ENCODE data around the gene BTAF1.

BTAF1 gene

DNA sequence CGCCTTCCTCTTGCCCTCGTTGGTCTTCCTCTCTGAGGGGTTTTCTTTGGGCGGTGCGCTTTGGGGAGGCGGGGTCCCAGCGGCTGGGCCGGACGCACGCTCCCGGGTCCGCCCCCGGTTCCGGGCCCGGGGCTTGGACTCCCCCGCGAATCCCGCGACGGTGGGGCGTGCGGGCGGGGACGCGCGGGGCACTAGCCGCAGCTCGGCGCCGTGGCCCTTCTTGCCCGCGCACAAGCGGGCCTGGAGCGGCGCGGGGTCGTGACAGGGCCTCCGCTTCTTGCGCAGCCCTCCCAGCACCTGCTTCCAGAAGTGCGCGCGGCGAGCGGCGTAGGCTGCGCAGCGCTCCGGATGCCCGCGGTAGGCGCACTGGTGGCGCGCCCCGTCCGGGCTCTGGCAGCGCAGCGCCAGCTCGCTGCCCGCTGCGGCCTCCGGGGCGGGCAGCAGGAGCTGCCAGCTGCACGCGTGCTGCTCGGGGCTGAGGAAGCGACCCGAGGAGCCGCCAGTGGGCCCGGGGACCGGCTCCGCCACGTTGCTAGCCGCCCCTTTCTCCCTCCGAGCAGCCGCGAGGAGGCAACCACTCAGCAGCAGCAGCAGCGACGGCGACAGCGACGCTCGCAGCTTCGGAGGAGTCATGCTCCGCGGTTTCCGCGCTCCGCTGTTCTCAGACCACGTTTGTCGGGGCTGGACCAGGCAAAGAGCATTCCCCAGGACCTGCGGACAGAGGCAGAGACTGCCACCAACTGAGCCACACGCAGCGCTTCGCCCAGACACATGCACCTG is 15.0 kb upstream of the BTAF1 start:
- peak; percentile 61 to 68 for DNase-seq

GRCh38 chr10:91909117-91909677 is 14.4 kb upstream of the BTAF1 start, which contains the start of gene FGFBP3:
TSS of gene FGFBP3 (minus strand) at chr10:91909486. CDS start at chr10:91908969, 517 bp downstream.
- peak; percentile 26 to 30 for DNase-seq

GRCh38 chr10:91910467-91910866 is 13.1 kb upstream of the BTAF1 start:
- no peak for DNase-seq

- DNase-seq, result no peak
These were observed 3.9 kb upstream of the BTAF1 start for GRCh38 chr10:91919651-91920050.

DNA sequence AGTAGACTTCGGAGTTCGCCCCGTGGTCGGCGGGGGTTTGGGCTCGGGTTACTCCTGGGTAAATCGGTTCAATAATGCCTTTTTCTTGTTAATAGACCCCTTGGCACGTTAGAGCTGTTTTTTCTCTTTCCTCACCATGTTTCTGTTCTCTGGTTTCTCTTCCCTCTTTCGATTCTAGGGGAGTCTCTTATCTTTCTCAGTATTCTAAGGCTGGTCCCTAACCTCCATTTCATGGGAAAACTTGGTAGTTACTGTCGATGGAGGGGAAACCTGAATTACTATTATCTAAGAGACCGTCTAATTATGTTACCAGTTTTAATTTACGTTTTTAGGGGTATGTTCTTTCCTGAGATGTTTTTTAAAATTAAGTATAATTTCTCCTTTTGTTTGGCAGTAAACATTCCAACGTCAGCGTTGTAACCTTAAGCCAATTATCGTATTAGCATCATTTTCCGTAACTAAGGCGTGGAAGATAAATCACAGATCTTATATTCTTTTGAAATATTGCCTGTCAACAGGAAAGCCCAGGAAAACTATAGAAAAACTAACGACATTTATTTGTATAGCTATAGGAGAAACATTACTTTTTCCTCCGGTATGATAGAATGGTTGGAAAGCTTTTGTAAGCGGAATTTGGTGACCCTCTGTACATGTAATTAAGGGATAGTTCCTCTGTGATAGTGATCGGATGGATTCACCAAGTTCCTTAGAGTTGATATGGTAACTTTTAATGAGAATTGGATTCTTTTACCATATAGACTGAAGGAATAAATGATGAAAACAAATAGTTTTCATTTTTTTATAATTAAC is 847 bp downstream of the BTAF1 start:
- DNase-seq, result no peak

DNA sequence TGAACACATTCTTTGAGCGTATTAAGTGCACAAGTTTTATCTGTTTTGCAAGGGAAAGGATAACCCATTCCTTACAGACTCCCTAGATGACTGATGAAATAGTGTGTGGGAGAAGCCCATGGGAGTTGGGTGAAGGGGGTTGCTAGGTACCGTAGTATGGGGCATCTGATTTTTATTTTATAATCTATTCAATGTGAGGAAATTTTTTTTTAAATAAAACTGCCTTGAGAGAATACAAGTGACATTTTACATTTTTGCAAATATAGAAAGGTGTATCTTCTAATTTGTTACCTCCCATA is 1.4 kb downstream of the BTAF1 start:
- no peak for DNase-seq

DNA sequence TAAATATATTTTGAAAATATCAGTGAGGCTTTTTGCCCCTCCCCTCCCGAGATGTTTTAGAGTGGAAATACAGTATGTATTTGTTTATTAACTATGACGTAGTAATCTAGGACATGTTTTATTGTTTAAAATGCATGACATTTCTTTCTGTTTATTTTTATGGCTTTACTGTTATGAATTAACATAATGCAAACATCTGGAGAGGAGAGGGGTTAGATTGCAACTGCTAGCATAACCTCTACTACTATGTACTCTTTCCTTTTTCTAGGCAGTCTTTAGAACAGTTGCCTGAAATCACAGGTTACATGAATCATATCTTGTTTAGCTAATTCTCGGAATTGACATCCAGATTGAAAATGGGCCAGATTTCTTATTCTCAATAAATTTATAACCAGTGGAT is 7.4 kb downstream of the BTAF1 start:
- DNase-seq, result no peak

DNA sequence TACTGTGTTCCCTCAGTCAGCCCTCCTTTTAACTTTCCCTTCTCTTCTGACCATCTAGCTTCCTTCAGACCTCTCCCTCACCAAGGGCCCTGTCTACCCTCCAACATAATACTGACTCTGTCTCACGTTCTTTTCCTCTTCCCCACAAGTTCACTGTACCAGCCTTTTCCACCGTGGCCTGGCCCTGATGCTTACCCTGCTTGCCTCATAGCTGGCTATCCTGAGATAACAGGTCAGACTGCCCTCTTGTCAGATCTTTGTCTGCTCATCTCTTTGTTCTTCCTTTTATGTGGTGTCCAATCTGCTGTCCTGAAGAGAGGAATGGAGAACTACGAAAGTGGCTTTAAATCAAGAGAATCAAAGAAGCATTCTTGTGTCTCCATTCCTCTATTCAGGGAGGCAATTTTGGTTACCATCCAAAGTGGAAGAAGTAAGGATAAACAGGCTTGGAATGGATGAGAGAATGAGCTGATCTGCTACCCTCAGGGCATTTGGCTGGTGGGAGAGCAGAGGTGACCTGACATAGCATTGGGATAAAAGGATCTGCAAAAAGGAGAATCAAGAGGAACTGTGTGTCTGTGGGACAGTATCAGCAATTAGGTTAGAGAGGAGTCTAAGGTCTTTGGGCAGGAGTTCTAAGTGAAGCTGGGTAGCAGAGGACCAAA is 8.1 kb downstream of the BTAF1 start:
- DNase-seq, result no peak

DNA sequence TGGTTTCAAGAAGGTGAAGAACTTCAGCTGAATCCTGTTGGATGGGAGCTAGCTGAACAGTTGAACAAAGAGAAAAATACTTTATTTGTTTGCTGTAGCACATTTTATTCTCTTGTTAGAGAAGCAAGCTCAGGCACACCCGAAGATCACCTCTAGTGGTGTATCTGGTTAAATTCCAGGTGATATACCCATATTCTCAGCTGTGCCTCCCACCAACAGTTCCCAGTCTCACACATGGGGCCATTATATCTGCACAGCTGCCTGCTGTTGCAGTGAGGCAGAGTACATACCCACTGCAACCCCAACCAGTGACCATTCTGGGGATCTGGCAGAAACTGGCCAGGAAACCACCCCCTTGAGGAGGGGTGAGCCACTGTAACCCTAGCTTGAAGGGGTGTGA is 9.2 kb downstream of the BTAF1 start:
- DNase-seq, result no peak

GRCh38 chr10:91935886-91936285 is 12.3 kb downstream of the BTAF1 start:
- no peak for DNase-seq

DNA sequence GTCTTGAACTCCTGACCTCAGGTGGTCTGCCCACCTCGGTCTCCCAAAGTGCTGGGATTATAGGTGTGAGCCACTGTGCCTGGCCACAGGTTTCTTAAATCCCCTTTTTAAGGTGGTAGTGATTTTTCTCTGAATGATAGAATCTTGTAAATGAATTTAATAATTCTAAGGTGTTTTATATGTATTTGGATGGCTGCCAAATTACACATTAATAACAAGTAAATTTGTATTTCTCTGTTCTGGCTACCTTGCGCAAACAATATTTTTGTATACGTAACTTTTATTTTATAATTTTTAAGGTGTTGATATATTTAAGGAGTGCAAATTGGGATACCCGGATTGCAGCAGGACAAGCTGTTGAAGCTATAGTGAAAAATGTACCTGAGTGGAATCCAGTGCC is 16.1 kb downstream of the BTAF1 start:
- no peak for DNase-seq

GRCh38 chr10:91941426-91941825 is 17.9 kb downstream of the BTAF1 start:
- no peak for DNase-seq

- no peak for DNase-seq
These were observed 21.5 kb downstream of the BTAF1 start for GRCh38 chr10:91944880-91945630.

DNA sequence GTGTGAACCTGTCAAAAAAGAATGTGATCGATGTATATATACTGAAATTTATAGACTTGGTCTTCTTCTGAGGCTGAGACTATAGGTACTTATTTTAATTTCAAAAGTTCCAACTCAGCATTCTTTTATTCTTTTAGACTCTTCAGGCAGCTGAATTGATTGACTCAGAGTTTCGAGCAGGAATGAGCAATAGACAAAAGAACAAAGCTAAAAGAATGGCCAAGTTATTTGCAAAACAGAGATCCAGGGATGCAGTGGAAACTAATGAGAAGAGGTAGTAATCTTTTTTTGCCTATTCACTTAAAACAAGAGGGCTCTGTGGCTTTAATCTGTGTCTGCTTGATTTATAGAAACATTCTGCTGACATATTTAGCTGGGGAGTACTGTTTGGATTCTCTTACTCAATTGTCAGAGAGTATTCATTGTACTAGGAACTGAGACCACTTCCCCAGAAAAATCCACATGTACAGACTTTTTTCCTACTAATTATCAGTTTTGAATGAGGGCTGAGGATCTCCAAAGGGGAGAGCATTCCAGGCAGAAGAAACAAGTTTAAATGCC is 30.1 kb downstream of the BTAF1 start:
- no peak for DNase-seq

DNA sequence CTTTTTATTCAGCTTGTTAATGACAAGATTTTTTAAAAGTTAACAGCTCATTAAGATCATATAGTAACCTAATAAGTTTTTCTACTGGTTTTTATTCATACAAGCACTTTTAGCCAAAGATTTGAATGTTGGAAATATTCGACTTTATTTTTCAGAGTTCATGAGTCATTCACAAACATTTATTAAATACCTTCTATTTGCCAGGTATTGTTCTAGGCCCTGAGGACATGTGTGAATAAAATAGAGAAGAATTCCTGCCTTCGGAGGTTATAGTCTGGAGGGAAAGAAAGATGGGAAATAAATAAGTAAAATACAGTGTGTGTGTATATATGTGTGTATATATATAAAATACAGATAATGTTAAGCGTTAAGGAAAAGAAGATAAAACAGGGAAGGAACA is 31.5 kb downstream of the BTAF1 start:
- DNase-seq, result no peak

GRCh38 chr10:91957091-91957490 is 33.5 kb downstream of the BTAF1 start:
- DNase-seq, result no peak

GRCh38 chr10:91969297-91969696 is 45.7 kb downstream of the BTAF1 start:
- no peak for DNase-seq

DNA sequence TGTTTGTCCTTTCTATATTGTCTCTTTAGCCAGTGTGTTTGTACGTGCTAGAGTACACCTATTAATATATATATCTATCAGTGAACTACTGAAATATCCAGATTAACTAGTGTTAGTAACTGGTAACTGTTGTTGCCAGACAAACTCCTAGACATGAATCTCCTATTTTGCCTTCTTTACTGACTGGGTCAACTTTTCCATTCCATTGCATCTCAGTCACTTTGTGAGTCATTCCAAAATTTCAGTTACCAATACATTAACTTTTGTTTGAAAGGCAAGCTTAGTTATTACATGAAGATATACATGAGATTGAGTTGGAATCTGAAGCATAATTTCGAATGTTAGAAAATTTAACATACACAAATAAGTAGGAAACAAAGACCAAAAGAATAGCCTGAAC is 51.4 kb downstream of the BTAF1 start:
- DNase-seq, result no peak

GRCh38 chr10:91975438-91975837 is 51.9 kb downstream of the BTAF1 start:
- DNase-seq, result no peak

DNA sequence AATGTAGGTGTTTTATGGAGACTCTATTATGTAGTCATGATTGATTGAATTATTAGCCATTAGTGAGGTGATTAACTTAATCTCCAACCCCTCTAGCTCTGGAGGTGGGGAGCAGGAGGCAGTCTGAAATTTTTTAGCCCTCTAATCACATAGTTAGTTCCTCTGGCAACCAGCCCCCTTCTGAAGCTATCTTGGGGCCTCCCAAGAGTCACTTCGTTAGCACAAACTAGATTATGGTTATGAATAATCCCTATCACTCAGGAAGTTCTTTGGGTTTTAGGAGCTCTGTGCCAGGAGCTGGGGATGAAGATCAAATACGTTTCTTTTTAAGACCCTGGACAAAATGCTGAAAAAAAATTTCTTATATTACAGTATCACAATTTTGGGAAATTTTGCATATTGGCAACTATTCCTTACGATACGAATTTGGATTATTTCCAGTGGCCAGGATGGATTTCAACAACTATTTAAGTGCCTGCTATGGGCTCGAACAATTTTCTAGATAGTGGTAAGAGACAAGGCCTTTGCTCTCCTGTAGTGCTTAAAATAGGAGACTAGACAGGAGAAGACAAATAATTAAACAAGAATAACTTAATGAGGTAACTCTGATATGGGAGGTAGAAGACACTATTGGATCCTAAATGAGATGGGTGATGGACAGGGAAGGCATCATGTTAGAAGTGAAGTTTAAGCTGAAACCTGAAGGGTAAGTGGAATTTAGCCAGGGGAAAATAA is 52.9 kb downstream of the BTAF1 start:
- no peak for DNase-seq

DNA sequence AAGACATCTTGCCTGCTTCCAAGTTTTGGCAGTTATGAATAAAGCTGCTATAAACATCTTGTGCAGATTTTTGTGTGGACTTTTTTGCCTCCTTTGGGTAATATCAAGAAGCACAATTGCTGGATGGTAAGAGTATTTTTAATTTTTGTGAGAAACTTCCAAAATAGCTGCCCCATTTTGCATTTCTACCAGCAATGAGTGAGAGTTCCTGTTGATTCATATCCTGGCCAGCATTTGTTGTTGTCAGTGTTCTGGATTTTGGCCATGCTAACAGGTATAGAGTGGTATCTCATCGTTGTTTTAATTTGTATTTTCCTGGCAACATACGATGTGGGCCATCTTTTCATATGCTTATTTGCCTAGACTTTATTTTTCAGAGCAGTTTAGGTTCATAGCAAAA is 53.9 kb downstream of the BTAF1 start:
- no peak for DNase-seq

DNA sequence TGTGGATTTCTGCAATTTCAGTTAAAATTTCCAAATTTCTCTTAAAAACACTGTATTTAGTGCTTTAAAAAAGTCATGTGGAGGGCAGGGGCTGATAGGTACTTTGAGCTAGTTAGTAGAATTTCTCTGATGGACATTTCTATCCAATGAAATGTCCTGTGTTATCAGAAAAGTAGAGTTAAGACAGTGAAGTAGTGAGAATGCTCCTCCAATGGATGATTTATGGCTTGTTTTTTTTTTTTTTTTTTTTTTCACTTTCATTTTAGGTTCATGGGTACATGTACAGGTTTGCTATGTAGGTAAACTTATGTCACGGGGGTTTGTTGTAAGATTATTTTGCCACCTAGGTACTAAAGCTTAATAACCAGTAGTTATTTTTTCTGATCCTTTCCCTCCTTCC is 55.0 kb downstream of the BTAF1 start:
- no peak for DNase-seq
